Neural cell (in vitro differentiated cells): Measurements from ENCODE around the gene TRIM24. TPM values are rescaled to one million over a fixed set of nuclear protein-coding genes. Genes with fewer than 3 reads are reported as not detected.
A peak's percentile ranks its signal among the peaks of the same experiment; 100 is the strongest.

ENCODE experiments used
- H2AFZ ChIP-seq: fragments of 200-600, 300-800 bp; sonication (generic), shearing (Covaris generic); 2 replicates; pipeline ENCODE4 v1.6.0; 2014; ENCODE audit warnings: low read depth, mild to moderate bottlenecking, antibody characterized with exemption, low read length, moderate library complexity
- H3F3A ChIP-seq: fragments of 200-600 bp; shearing (Covaris generic); 2 replicates; pipeline ENCODE4 v1.6.1; 2016; ENCODE audit warnings: mild to moderate bottlenecking, moderate library complexity, mixed read lengths, antibody characterized with exemption, low read length; ENCODE audit not compliant: insufficient read depth, poor library complexity, severe bottlenecking
- H3K27ac ChIP-seq: fragments of 200-600, 300-800 bp; sonication (generic), shearing (Covaris generic); 2 replicates; pipeline ENCODE4 v1.5.1; 2014; ENCODE audit warnings: mild to moderate bottlenecking, low read length, moderate library complexity
- H3K27me3 ChIP-seq: fragments of 300-800, 200-600 bp; sonication (generic), shearing (Covaris generic); 2 replicates; pipeline ENCODE4 v1.6.0; 2014; ENCODE audit warnings: mild to moderate bottlenecking, low read depth, low read length, moderate library complexity; ENCODE audit not compliant: insufficient read depth
- H3K36me3 ChIP-seq: fragments of 300-800, 200-600 bp; sonication (generic), shearing (Covaris generic); 2 replicates; pipeline ENCODE4 v1.5.1; 2014; ENCODE audit warnings: mild to moderate bottlenecking, antibody characterized with exemption, low read length, moderate library complexity; ENCODE audit not compliant: insufficient read depth
- H3K4me2 ChIP-seq: fragments of 300-800, 200-600 bp; sonication (generic), shearing (Covaris generic); 2 replicates; pipeline ENCODE4 v1.6.0; 2014; ENCODE audit warnings: mild to moderate bottlenecking, low read length
- H3K4me3 ChIP-seq: fragments of 300-800, 200-600 bp; sonication (generic), shearing (Covaris generic); 2 replicates; pipeline ENCODE4 v1.5.1; 2014; ENCODE audit warnings: mild to moderate bottlenecking, low read length, moderate library complexity
- H3K79me2 ChIP-seq: fragments of 200-600 bp; shearing (Covaris generic); replicated peaks from 2 replicates; pipeline ENCODE4 v1.6.0; 2014; ENCODE audit warnings: mild to moderate bottlenecking, low read length, moderate library complexity; ENCODE audit not compliant: insufficient read depth
- H3K9ac ChIP-seq: fragments of 300-800, 200-600 bp; sonication (generic), shearing (Covaris generic); 2 replicates; pipeline ENCODE4 v1.6.1; 2016; ENCODE audit warnings: mild to moderate bottlenecking, low read length, mixed read lengths
- H3K9me2 ChIP-seq: fragments of 200-600 bp; shearing (Covaris generic); 2 replicates; pipeline ENCODE4 v1.6.1; 2016; ENCODE audit warnings: mild to moderate bottlenecking, low read length, mixed read lengths; ENCODE audit not compliant: insufficient read depth
- H3K9me3 ChIP-seq: fragments of 200-600, 300-800 bp; sonication (generic), shearing (Covaris generic); 2 replicates; pipeline ENCODE4 v1.6.1; 2016; ENCODE audit warnings: mild to moderate bottlenecking, mixed run types, low read length, moderate library complexity, mixed read lengths
- H4K20me1 ChIP-seq: fragments of 200-600 bp; shearing (Covaris generic); 2 replicates; pipeline ENCODE4 v1.6.1; 2016; ENCODE audit warnings: mild to moderate bottlenecking, mixed run types; ENCODE audit not compliant: insufficient read depth
- EP300 ChIP-seq: fragments of 450-650 bp; conservative IDR thresholded peaks from 2 replicates; pipeline ENCODE4 v1.6.1; 2014; ENCODE audit warnings: antibody characterized with exemption, mild to moderate bottlenecking, moderate library complexity; ENCODE audit not compliant: poor library complexity, severe bottlenecking
- EZH2 ChIP-seq: fragments of 200-600, 300-800 bp; shearing (Covaris generic), sonication (generic); IDR thresholded peaks from 2 replicates; pipeline ENCODE4 v1.6.1; 2014; ENCODE audit warnings: antibody characterized with exemption, low read length, borderline replicate concordance, mild to moderate bottlenecking; ENCODE audit not compliant: insufficient read depth, poor library complexity, severe bottlenecking
- MXI1 ChIP-seq: fragments of 450-650 bp; conservative IDR thresholded peaks from 2 replicates; pipeline ENCODE4 v1.6.1; 2014; ENCODE audit warnings: antibody characterized with exemption, mild to moderate bottlenecking; ENCODE audit not compliant: poor library complexity, severe bottlenecking
- POLR2AphosphoS5 ChIP-seq: IDR thresholded peaks from 2 replicates; pipeline ENCODE4 v1.6.1; 2012
- RAD21 ChIP-seq: fragments of 450-650 bp; conservative IDR thresholded peaks from 2 replicates; pipeline ENCODE4 v1.6.1; 2014; ENCODE audit warnings: antibody characterized with exemption, mild to moderate bottlenecking, moderate library complexity
- SMC3 ChIP-seq: fragments of 450-650 bp; conservative IDR thresholded peaks from 2 replicates; pipeline ENCODE4 v1.6.1; 2014; ENCODE audit warnings: antibody characterized with exemption, mild to moderate bottlenecking, moderate library complexity; ENCODE audit not compliant: poor library complexity
- TAF1 ChIP-seq: IDR thresholded peaks from 2 replicates; pipeline ENCODE4 v1.6.1; 2012; ENCODE audit warnings: low read depth
- polyA plus RNA-seq: library from polyadenylated mRNA; depleted of rRNA; stranded (reverse); fragments of >200 nt; gene quantifications from 2 replicates; pipeline ENCODE4 v1.2.3, GENCODE V29; 2014
- TF ChIP-seq, protein P1 (sequence below): IDR thresholded peaks from 2 replicates; pipeline ENCODE4 v1.6.1; 2012; ENCODE audit warnings: borderline replicate concordance
- TF ChIP-seq, protein P2 (sequence below): fragments of 450-650 bp; IDR thresholded peaks from 2 replicates; pipeline ENCODE4 v1.5.1; 2014; ENCODE audit warnings: antibody characterized with exemption, mild to moderate bottlenecking, moderate library complexity; ENCODE audit not compliant: poor library complexity, severe bottlenecking

TRIM24 gene
- polyA plus RNA-seq, 1 donor from 2014 or later, result 47.1 TPM

DNA sequence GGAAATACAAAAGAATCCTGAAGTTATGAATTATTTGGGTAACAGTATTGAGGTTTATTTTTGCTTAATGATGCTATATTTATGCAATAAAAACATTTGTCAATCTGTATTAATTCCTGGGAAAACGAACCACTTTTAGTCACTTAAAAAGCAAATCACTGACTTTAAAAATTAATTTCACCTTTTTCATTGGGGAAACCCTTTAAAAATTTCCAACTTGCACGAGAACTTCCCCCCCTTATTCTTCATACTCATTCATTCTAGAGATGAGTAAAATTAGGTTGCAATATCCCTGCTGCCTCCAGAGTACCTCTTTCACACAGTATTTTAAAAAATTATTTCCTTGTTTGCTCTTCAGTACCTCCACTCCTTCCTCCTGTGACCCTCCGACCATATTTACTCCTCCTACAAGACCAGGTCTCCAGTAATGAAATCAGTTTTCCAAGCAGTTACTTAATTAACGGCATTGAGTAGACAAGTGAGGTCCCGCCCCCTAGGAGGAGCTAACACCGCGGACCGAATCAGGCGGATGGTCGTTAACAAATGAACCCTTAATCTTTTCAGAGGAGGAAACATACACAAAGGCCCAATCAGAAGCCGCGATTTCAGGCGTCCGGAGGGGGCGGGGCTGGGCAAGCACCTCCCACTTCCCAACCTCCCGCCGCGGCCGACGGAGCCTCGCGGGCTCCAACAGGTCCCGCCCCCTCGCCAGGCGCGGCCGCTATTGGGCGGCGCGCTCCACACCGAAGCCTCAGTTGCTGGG, 465 bp upstream of the TRIM24 start:
- no peaks in the 10 kb centered on the region for H3K9me3 ChIP-seq
- peak overlapping the region; percentile 78 for H2AFZ ChIP-seq

DNA sequence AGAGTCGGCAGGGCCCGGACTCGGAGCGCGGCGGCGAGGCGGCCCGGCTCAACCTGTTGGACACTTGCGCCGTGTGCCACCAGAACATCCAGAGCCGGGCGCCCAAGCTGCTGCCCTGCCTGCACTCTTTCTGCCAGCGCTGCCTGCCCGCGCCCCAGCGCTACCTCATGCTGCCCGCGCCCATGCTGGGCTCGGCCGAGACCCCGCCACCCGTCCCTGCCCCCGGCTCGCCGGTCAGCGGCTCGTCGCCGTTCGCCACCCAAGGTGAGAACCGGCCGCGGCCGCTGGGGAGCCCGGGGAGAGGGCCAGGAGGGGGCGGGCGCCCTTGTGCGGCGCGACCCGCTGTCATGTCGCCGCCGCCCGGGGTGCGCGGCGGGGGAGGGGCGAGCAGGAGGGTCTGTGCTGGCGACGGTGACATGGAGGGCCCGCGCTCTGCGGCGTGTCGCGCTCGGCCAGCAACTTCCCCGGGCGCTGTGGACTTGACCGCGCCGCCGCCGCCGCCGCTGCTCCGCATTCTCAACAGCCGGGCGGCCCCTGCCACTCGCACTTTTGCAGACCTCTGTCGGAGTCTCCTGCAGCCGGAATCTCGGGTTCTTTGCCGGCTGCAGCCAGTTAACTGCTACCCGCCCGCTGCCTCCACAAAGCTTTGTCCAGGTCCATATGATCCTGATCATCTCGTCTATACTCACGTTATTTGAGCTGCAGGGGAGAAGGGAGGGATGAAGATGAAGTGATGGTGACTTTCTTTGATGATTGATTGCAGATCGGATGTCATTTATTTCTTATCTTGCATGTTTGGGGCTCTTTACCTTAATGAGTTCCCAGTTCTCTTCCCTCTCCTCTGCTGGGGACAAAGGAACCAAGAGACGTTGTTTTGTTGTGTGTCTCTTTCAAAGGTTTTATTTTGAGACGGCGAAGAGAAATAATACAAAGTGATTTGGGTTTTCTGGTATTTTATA, 869 bp downstream of the TRIM24 start:
- Histone ChIP-seq H3K4me3 (peak overlapping the region; percentile 79), H3F3A (peaks cover 4% of the 10 kb centered on the region), H3K79me2 (peaks cover 46% of the 10 kb centered on the region), H3K27me3 (no peaks in the 10 kb centered on the region), H3K27ac (peak overlapping the region; percentile 90), H4K20me1 (no peaks in the 10 kb centered on the region), H3K9ac (peak overlapping the region; percentile 92), H2AFZ (peak overlapping the region; percentile 18), H3K36me3 (no peaks in the 10 kb centered on the region), H3K4me2 (peak overlapping the region; percentile 9), H3K9me2 (no peaks in the 10 kb centered on the region), H3K9me3 (no peaks in the 10 kb centered on the region)
- TF ChIP-seq, protein P1, sequence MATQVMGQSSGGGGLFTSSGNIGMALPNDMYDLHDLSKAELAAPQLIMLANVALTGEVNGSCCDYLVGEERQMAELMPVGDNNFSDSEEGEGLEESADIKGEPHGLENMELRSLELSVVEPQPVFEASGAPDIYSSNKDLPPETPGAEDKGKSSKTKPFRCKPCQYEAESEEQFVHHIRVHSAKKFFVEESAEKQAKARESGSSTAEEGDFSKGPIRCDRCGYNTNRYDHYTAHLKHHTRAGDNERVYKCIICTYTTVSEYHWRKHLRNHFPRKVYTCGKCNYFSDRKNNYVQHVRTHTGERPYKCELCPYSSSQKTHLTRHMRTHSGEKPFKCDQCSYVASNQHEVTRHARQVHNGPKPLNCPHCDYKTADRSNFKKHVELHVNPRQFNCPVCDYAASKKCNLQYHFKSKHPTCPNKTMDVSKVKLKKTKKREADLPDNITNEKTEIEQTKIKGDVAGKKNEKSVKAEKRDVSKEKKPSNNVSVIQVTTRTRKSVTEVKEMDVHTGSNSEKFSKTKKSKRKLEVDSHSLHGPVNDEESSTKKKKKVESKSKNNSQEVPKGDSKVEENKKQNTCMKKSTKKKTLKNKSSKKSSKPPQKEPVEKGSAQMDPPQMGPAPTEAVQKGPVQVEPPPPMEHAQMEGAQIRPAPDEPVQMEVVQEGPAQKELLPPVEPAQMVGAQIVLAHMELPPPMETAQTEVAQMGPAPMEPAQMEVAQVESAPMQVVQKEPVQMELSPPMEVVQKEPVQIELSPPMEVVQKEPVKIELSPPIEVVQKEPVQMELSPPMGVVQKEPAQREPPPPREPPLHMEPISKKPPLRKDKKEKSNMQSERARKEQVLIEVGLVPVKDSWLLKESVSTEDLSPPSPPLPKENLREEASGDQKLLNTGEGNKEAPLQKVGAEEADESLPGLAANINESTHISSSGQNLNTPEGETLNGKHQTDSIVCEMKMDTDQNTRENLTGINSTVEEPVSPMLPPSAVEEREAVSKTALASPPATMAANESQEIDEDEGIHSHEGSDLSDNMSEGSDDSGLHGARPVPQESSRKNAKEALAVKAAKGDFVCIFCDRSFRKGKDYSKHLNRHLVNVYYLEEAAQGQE, result no peak
- TF ChIP-seq POLR2AphosphoS5 (peak; percentile 39), EP300 (peak; percentile 7), TAF1 (peak; percentile 62), EZH2 (no peak), MXI1 (peak; percentile 62)

More for the DNA sequence above, 465 bp upstream of the TRIM24 start:
- H3K27ac ChIP-seq, result peak overlapping the region; percentile 70
- H3K27me3 ChIP-seq, result no peaks in the 10 kb centered on the region
- peak overlapping the region; percentile 64 for H3K4me2 ChIP-seq
- H3K4me3 ChIP-seq, result peak overlapping the region; percentile 79
- H3K36me3 ChIP-seq, result no peaks in the 10 kb centered on the region
- H3K9me2 ChIP-seq, result no peaks in the 10 kb centered on the region
- H3F3A ChIP-seq, result peaks cover 4% of the 10 kb centered on the region
- TF ChIP-seq, protein P1, result no peak
- TF ChIP-seq RAD21, result peak; percentile 55
- TF ChIP-seq TAF1, result no peak
- peak; percentile 53 for TF ChIP-seq SMC3
- no peak for TF ChIP-seq MXI1
- TF ChIP-seq EZH2, result no peak
- no peak for TF ChIP-seq EP300
- TF ChIP-seq, protein P2, sequence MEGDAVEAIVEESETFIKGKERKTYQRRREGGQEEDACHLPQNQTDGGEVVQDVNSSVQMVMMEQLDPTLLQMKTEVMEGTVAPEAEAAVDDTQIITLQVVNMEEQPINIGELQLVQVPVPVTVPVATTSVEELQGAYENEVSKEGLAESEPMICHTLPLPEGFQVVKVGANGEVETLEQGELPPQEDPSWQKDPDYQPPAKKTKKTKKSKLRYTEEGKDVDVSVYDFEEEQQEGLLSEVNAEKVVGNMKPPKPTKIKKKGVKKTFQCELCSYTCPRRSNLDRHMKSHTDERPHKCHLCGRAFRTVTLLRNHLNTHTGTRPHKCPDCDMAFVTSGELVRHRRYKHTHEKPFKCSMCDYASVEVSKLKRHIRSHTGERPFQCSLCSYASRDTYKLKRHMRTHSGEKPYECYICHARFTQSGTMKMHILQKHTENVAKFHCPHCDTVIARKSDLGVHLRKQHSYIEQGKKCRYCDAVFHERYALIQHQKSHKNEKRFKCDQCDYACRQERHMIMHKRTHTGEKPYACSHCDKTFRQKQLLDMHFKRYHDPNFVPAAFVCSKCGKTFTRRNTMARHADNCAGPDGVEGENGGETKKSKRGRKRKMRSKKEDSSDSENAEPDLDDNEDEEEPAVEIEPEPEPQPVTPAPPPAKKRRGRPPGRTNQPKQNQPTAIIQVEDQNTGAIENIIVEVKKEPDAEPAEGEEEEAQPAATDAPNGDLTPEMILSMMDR, result peak; percentile 68
- no peak for TF ChIP-seq POLR2AphosphoS5
- H3K79me2 ChIP-seq, result peaks cover 33% of the 10 kb centered on the region
- peak overlapping the region; percentile 58 for H3K9ac ChIP-seq
- no peaks in the 10 kb centered on the region for H4K20me1 ChIP-seq
